DMS 273 treated with DMSO at 0.1 percent for 48 hours (cell line): ENCODE data around the gene PON2.

ENCODE experiments used
- DNase-seq: peaks from one replicate; lab custom pipeline; 2025; lab: John Stamatoyannopoulos, UW

PON2 gene

DNA sequence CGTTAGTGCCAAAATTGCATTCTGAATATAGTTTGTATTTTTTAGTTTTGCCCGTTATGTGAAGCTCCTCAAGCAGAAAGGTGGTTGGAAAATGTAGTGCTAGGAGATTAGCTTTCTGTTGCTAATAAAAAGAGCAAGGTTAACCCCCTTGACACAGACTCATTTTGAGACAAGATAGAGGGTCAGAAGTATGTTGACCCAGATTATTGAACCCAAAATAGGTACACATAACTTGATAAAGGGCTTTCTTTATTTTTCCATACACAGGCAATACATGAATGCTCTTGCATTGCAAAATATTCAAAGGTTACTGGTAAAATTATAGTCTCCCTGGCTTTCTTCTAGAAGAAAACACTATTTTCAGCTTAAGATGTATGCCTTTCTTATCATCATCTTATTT is 10.0 kb upstream of the PON2 start:
- no peak for DNase-seq

DNA sequence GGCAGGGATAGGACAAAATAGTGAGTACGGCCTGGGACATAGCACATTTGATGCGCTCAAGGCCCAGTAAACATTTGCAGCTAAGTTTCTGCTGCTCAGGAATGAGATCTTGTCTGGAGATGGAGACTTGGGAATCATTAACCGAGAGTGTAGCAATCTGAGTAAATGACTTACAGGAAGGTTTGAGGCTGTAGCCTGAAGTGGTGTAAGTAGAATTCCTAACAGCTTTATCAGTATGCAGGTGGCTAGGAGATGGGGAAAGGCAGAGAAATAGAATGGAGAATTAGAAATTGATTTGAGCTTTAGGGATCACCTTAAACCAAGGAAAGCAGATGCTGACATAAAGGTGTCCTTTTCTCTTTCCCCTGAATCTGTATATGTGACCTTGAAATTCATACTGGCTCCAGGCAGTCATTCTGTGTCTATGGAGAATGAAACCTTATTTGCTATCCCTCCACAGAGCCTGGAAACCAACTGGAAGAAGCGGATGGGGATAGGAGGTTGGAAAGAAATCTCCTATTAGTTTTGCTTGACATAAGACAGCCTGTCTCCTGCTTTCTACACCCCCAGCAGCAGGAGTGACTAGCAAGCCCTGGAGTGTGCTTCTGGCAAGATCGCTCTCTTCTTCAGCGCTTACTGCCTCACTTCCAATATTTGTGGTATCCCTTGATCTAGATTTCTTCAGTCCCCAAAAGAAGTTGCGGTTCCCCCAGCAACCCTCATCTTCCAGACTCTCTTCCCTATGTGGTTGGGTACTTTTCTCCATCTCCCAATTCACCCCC is 6.4 kb upstream of the PON2 start:
- DNase-seq: no peak

DNA sequence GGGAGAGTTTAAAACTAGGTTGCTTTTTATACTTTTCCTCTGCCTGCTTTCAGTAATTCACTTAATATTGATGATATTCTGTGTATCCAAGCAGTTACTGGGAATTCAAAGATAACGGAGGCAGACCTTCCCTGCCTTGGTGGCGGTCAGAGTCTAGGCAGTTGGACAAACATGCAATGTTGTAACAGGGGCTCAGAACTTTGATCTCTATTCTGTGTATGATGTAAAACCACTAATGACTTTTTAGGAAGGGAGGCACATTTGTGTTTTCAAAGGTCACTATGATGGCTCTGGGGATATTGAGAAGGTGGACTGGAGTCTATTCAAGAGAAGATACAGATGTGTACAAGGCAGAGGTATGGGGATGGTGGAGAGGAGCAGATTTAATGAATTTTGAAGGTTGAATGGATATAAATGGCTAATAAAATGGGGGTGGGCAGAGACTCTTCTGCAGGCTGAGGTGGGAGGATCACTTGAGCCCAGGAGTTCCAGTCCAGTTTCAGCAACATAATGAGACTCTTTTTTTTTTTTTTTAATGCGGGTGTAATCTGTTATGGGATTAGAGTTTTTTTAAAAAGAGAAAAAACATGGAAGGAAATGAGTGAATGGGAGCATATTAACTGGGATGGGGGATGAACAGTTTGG is 5.7 kb upstream of the PON2 start:
- no peak for DNase-seq

DNA sequence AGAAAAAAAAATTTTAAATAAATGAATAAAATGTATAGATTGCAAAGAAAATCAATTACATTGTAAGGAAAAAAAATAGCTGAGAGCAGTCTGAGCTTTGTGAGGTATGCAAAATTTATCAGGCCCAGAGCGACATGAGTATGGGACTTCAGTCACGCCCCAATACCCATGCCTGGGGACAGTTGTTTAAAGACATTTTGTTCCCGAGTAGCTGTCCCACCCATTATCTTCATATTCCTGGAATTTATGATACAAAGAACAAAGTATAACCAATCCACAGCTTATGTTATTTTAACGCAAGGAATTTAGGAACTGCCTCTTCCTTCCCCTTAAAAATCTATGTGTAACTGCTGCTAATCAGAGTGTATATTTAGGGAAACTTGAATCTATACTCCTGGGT is 1.6 kb upstream of the PON2 start:
- no peak for DNase-seq

DNA sequence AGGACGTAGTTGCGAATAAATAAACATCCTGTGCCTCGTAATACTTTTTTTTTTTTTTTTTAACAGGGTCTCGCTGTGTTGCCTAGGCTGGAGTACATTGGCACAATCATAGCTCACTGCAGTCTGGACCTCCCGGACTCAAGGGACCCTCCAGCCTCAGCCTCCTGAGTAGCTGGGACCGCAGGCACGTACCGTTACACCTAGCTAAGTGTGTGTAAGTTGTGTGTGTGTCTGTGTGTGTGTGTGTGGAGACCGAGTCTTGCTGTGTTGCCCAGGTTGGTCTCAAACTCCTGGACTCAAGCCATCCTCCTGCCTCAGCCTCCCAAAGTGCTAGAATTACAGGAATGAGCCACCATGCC is 573 bp upstream of the PON2 start:
- DNase-seq: no peak

DNA sequence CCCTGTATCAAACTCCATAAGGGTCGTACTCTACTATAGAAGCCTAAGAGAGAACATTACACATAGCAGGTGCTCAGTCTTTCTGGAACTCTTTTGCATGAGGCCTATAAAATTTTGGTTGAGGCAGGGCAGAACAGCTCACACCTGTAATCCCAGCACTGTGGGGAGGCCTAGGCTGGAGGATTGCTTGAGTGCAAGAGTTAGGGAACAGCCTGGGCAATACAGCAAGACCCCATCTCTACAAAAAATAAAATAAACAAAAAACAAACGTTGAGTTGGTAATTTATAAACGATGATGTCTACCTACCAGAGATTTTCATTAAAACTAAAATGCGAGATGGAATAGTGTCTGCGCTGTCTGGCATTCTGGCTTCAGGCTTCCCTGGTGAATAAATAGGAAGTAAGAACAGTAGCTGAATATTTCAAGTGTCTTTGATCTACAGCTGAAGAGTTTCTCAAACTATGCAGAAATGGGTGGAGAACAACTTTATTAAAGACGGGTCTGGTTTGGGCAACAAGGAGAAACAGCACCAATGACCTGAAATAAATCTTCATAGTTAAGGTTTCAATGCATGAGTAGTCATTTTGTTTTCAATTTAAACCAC is 774 bp downstream of the PON2 start:
- no peak for DNase-seq

DNA sequence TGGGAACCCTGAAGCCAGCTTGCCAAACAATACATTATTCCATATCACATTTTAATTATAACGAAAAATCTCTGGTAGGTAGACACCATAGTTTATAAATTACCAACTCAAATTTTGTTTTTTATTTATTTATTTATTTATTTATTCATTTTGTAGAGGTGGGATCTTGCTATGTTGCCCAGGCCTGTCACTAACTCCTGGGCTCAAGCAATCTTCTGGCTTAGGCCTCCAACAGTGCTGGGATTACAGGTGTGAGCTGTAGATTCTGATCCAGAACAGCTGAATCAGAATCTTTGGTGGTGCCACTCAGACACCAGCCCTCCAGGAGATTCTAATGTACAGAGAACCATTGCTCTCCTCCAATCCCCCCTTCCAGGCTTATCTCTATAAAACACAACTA is 1.7 kb downstream of the PON2 start:
- DNase-seq: no peak

DNA sequence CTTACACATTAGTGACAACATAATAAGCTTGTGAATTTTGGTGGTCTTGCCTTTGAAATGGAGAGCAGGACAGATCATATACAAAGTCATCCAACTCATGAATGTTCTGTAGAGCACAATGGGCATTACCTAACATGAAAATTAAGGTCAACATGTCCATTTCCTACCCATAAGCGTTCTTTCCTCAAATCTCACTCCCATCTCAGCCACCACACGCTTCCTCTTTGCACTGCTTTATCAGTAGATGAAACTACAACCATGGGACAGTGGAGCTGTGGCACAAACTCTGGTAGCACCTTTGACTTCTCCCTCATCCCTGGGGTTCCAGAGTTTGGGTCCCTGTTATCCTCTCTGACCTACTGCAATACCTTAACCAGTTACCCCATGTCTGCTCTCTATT is 2.2 kb downstream of the PON2 start:
- DNase-seq: no peak

DNA sequence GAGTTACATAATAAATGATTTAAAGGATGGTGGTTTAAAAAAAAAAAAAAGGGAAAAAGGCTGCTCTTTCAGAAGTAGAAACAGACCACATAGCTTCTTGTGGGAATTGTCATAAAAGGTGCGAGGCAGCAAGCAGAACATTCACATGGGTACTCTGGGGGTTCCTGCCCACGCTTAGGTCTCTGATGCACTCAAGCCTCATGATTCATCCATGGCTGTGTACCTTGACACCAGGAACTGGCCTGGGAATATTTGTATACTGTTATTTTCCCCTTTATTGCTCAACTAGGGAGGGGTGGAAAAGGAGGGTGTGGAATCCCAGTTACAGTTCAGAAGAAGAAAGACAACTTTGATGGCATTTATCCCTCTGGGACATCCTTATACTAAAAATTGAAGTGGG is 4.0 kb downstream of the PON2 start:
- no peak for DNase-seq

DNA sequence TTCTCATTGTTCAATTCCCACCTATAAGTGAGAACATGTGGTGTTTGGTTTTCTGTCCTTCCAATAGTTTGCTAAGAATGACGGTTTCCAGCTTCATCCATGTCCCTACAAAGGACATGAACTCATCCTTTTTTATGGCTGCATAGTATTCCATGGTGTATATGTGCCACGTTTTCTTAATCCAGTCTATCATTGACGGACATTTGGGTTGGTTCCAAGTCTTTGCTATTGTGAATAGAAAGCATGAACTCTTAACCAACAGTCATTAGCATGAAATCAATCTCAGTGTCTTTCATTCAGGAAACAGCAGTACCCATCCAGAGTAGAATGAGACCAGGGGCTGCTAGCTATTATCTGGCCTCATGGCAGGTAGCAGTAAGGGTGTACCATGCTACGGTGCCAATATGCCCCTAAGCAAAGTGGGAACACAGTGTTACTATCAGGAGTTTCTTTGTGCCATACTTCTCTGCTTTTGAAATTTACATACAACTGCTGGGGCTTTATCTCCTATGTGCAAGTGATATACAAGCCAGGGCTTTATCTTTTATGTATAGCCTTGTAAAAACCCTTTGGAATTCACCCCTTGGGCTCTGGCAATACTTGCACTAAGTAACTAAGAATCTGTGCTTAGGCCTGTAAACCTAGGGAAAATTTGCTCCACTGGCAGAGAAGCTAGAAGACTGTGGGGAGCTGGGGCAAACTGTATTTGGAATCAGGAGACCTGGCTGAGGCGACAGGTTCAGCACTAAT is 5.4 kb downstream of the PON2 start:
- DNase-seq: no peak

DNA sequence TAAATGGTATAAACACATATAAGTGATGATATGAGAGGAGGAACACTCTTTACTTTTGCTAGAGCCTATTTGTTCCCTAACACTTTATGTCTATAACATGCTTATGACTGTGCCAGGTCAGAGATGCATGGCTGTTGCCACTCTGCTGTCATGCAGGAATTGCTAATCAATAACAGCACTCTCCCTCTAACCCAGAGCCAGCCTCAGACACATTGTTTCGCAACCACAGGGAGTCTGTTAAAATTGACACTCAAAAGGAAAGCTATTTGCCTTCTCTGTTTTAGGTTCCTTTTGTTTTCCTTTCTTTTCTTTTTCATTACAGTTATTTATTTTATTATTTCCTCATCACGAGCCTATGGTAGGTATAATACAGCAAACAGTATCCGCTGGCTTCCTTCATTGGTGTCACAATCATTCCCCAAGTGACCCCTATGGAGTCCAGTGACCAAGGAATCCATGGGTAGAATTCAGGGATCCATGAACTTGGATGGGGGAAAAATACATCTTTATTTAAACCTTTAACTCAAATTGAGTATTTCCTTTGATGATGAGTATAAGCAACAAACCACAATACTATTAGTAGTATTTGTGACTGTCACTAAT is 6.8 kb downstream of the PON2 start:
- DNase-seq: no peak

DNA sequence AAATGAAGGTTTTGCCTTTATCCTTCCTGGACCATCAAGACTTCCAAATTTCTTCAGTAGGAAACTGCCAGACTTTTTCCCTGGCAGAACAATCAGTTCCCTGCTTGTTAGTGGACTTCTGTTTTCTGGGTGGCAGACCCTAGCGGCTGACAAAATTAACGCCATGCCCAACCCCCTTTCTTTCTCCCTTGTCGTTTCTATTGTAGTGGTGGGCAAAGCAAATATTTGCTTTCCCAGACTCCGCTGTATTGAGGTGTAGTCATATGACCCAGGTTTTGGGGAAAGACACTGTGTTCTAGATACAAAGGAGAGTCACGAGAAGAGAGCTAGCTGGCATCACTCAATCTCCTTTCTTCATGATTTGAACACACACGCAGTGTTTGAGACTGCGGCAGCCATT is 7.7 kb downstream of the PON2 start:
- DNase-seq: no peak

DNA sequence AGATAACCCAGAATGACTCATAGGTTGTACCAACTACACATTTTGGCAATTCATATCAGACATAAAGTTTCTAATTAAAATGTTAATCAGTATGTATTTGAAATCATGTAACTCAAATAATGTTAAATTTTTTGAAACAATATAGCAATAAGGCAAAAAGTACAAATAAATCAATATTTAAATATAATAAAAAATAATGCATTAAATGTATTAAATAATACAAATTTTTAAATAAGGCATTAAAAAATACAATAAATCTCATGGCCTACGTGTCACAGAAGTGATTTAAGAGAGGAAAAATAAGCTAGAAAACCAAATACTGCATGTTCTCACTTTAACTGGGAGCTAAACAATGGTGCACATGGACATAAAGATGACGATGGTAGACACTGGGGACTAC is 9.1 kb downstream of the PON2 start:
- no peak for DNase-seq

DNA sequence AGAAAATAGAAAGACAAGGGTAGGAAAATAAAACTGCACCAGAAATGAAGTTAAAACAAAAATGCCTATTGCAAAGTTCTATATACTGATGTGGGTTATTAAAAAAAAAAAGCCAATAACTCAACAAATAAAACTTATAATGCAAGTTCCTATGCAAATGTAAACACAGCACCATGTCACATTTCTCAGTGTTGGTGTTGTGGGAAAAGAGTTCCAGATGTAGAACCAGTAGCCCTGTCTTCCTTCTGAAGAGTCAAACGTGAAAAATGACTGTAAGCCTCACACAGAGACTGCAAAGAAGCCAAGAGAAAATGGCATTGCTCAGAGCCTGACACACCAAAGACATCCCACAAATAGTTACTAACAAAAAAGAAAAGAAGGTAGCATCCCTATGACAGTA is 10.1 kb downstream of the PON2 start:
- DNase-seq: no peak

DNA sequence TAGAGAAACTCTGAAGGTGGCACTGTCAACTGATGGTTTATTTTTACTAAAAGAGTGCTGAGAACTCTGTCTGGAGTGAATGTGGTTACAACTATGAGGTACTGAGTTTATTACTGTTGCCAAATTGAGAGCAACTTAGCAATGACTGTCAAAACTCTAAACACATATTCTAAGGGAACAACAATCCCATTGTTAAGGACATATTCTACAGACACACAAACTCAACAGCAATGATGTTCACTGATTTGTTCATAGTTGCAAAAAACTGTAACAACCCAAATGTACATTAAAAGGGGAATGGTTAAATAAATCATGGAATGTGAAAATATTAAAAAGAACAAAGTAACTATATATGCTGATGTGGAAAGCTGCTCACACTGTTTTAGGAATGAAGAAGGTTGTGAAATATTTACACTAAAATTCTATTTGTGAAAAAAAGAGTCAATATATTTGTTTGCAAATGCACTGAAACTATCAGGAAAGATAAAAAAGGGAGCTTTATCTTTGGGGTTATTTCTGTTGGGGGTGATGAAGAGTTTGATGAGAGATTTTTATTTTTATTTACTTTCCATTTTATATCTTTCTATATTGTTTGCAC is 12.9 kb downstream of the PON2 start:
- DNase-seq: no peak

DNA sequence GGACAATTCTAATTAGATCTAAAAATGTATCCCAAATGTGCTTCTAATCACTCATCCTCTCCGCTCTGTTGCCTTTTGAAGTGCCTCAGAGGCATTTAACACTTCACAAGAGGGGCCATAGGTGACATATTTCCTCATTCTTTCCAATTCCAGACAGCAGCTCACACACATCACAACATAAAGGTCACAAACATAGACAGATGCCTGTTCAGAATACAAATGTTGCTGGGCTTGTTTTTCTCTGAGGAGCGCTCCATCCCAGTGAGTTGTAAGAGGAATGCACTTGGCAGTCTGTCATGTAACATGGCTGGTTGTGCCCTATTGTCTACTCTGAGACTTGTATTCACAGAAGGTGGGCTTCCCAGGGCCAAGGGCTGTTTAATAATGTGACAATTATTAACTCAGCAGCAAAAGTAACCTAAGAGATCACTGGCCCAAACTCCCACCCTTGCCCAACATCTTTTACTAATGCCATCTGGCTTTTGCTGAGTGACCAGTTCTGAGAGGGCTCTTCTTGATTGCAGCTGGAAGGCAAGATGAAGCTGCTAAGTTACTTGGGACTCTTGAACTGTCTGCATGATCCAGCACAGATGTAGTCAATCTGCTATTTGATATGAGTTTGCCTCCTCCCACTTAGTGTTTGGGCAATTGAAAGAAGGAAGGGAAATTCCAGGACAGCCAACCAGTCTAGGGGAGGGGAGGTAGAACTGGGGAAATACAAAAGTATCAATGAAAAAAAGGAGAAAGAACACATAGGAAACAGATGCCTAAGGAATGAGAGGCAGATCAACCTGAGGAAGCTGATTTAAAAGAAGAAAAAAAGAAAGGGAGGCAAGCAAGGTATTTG is 13.6 kb downstream of the PON2 start:
- no peak for DNase-seq

DNA sequence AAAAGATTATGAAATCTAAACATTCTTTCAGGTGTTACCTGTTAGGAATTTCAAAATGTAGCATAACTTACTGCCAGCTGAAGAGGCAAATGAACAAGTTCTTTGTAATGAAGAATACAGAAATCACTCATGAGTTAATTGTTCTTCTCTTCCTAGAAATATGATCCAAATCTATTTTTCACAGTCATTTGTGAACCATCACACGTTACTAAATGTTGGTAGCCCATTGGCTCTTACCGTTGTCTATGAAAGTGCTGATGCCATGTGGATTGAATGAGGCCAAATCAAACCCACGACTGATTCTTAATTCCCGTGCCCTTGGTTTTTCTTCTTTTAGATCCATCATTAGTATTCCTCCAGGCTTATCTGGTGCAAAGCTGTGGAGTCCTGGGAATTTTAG is 22.8 kb downstream of the PON2 start:
- no peak for DNase-seq

DNA sequence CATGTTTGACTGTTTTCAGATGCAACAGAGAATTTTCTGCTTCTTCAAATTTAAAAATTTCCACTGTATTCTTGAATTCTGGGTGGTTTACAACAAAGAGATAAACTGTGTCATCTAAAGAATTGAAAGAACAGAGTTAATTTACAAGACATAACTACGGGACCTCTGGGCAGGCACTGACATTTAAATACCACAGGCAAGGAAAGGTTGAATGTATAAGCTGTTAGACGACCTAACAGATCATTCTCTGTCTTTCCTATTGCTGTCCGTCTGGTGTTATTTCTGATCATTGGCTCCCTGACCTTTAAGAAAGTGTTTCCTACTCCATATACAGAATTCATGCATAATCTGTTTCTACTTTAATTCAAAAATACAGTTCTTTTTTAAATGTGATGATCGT is 23.2 kb downstream of the PON2 start:
- no peak for DNase-seq

DNA sequence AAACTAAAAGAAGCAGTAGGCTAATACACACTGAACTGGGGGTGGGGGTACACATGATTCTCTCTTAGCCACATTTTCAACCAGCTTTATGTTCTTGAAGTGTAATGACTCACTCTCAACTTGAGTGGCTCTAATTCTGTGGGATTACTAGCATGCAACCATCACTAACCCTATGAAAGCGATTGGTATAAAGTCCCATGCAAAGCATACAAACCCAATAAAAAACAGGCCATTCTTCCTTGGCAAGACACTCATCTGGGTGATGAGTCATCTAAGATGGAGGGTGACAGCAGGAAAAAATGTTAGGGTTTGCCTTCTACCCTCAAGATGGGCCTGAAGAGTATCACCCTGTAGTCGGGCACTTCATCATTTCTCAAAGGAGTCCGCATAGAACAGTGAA is 23.8 kb downstream of the PON2 start:
- no peak for DNase-seq

DNA sequence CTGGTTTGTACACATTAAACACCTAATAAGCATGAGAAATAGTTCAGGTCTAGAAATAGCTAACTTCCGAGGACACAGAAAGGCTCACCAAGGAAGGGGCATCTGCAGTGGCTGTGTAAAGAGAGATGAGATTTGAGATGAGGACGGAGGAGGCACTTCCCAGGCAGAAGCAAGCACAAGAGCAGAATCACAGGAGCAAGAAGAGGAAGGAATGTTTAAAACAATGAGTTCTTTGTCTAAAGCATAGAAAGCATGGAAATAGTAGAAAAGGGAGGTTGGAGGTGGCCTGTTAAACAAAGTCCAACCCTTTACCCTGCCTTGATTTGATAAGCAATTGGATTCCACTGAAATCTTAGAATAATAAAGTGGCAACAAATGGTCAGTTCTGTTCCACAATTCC is 27.1 kb downstream of the PON2 start:
- no peak for DNase-seq

DNA sequence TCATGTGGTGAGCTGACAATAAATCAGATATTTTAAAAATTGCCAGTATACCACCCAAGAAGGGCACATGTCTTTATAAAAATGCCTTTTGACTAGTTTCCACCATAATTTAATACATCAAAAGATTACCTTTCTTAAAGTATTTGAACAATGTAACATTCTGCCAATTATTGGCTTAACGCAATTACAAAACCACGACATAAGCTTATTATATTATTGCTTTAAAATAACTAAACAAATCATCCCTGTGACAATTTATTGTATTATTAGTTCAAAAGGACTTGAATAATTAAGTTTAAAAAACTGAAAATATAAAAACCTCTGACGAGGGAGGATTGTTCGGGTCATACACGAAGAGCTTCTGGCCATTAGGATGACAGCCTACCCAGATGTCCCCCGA is 29.0 kb downstream of the PON2 start:
- no peak for DNase-seq
